Raji (cell line): ENCODE results near the gene SEMA3A.

Experiments used
- POLR2A ChIP-seq: IDR thresholded peaks from 2 replicates; pipeline ENCODE4 v1.6.1; 2011; ENCODE audit warnings: low read depth, low read length, control low read depth; ENCODE audit not compliant: insufficient read depth

The SEMA3A gene

DNA sequence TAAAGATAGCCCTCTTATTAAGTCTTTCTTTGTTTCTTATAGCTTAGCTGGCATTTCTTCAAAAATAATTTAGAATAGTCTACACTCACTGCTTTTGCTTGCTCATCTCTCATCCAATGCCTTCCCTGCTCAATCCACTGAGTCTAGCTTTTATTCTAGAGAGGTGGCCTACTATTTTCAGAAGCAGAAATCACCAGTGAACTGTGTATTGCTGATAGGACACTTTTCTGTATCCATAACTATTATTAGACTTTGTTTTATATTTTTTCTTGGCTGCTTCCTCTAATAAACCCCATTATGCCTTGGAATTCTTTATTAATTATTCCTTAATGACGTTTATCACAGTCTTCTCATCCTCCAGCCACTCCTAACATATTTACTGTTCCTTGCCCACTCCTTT is 206.8 kb downstream of the SEMA3A start:
- no peak for TF ChIP-seq POLR2A

DNA sequence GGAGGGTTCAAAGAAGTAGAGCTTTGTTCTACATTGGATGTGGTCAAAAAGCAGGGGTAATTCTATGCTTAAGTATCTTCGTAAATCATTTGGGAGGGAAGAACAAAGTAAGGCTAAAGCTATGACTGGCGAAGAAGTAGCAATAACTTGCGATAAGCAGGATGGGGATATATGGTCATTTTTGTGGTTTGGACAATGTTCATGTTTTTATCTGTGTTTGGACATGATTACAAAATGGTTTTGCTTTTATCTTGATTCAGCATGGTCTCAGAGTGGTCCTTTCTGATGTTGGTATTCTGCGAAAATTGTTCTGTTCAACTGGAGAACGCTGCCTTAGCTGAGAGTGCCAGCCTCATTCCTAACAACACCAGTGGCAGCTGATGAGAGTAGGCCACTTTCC is 208.8 kb downstream of the SEMA3A start:
- no peak for TF ChIP-seq POLR2A

DNA sequence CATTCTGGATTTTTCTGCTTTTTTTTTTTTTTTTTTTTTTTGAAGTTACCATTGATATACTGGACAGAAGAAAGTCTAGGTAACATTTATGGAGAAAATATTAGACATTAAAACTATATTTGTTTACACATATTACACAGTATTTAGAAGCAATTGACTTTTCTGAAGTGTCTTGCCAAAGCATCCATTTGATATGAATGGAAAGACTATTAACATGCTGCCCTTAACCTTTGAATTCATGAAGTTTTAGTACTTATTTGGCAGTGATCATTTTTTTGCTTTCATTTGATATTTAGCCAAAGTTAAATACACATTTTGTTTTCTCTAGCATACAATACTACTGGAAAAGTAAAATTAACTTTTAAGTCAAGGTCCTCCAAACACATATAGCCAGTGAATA is 210.0 kb downstream of the SEMA3A start:
- no peak for TF ChIP-seq POLR2A

DNA sequence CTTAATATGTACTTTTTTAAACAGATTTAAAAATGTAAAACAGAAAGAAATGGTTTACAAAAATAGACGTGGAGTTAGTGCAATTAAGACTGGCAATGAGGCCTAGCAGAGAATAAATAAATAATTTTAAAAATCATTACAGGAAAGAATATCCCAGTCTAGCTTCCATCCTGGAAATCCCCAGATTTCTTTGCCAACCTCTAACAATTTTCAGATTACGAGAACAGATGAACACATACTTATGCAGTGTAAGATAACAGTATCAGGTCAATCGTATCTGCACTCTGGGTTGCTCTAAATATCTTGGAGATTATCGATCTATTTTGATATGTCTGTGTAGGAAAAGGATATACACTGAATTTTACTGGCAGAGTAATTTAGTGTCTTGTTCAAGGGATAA is 210.5 kb downstream of the SEMA3A start:
- no peak for TF ChIP-seq POLR2A

DNA sequence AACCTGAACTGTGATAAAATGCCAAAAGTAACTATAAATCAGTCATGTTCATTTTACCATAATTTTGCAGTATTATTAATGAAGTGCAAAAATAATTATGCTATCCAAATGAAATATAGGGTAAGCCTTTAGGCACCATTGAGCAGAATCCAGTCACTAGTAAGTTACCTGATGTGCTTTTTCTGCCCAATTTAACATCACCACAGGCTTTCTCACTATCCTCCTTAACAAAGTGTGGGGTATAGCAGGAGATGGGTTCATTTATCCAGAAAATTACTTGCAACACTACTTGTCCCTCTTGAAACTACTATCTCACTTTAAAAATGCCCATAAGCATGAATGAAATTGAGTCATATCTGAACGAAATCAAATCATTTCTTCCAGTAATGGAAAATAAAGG is 211.0 kb downstream of the SEMA3A start:
- no peak for TF ChIP-seq POLR2A

DNA sequence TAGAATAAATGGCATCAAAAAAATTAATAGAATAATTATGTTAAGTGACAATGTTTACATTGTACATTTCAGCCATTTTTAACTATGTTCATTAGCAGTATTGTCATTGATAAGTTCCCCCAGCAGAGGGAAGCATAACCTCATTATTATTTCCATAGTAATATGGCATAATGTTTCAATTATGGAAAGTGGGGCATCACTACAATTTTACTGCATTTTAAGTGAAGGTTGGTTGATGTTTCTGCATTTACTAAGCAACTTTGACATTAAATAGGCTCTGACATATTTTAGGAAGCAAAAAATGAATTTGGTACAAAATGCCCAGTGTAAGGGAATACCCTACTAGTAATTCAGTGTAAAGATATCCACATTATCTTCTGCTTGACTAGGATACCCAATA is 218.3 kb downstream of the SEMA3A start:
- no peak for TF ChIP-seq POLR2A

DNA sequence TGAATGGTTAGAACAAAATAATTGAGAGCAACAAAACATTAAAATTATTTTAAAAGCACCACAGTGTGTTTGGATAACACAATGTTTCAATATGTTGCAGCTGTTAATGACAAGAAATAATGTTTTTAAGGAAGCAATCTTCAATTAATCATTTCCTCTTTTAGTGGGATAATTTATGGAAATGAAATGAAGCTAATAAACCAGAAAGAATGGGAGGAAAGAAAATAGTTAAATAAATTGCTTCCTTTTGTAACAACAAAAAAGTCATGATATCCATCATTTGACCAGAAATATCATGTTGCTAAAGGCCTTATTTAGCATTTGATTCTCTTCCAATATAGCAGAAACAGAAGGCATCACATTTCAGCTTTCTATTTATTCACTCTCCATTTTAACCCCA is 224.5 kb downstream of the SEMA3A start:
- no peak for TF ChIP-seq POLR2A

DNA sequence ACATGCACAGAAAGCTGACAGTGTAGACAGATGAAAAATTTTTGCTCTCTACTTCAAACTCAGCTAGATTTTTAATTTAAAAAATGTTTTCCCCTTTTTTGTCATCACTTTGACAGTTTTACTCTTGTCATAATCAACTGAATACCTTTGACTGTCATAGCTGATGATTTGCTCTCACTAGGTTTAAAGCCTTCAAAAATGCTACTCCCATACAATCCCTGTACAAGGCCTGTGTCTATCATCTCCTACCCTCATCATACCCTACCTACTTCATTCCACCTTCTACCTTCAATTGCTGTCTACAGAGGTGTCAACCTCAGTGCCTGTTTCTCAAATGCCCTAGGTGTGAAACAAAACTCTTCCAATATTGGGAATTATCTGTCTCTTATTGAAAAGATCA is 230.3 kb downstream of the SEMA3A start:
- TF ChIP-seq POLR2A: no peak

DNA sequence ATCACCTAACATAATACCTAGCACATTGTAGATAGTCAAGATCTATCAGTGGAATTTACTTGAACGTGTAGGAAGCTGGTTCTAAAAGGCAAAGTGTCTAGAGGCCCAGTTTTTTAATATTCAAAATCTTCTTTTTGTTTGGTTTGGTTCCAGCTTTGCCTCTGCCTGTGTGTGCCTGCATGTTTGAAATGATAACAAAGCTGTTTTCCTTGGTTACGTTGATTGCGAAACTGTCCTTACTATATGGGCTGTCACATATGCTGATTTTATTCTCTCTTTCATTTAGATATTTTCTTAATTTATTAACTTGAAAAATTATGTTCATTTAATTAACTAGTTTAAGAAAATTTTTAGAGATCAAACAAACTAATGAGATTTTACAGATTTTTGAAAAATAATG is 237.3 kb downstream of the SEMA3A start:
- TF ChIP-seq POLR2A: no peak

DNA sequence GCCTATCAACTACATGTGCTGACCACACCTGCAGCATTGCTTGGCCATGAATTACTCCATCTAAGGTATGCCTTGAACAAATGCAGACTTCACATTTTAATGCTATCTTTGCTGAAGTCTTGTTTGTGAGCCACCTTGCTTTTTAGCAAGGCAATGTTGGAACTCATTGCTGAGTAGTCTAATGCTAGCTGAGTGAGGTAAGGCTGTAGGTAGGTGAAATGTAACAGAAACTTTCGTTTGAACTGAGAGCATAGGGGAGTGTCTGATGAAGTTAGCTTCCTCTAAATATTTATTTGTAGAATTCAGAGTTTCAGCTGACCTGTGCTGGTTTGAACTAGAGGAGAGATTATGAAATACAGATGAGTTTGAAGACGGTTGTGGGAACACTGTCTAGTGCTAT is 238.5 kb downstream of the SEMA3A start:
- TF ChIP-seq POLR2A: no peak

DNA sequence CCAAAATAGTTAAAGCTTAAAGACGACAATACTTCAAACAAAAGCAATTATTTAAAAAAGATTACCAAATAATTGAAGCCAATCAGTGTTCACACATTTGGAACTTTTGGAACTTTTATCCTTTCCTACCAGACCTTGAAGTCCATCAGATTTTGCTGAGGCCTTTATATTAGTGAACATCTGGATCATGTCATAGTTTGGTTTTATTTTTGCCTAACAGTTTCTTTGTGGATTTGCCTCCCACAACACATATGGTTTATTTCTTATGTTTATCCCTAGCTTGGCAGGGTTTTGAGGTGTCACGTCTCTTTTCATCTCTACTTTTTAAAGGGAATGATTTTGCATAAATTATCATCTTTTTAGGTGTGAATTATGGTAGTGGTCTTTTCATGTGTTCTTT is 242.4 kb downstream of the SEMA3A start:
- no peak for TF ChIP-seq POLR2A

DNA sequence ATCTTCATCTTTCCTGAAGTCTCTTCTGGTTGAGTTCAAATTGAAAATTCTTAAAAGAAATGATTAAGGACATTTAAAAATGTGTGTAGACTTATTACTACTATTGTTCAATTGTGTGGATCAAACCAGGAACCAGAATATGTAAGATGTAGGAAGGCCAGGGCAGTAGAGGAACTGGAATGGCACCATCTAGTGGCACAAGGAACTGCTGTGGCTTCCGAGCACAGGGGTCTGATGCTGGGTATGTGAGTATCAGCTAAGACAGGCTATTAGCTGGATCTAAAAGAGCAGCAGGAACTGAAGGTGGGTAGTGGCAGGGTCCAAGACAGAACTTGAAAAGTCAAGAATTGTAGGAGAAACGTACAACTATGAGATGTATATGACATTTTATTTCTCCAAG is 247.3 kb downstream of the SEMA3A start:
- no peak for TF ChIP-seq POLR2A

DNA sequence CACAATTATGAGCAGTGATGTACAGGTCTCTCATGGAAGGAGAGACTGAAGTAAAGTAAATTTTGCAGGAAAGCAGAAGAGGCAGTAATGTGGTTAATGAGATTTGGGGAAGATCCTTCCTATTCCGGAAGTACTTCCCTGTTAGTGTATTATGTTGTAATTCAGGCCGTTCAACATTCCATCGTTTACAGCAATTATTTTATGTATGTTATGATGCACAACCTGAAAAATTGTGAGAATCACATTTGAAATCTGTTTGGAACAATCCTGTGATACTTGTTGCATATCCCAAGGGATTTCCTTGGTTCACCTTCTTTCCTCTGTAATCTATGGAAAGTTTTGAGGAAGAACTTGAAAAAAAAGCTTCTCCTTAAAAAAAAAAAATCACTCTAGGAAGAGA is 247.8 kb downstream of the SEMA3A start:
- TF ChIP-seq POLR2A: no peak

DNA sequence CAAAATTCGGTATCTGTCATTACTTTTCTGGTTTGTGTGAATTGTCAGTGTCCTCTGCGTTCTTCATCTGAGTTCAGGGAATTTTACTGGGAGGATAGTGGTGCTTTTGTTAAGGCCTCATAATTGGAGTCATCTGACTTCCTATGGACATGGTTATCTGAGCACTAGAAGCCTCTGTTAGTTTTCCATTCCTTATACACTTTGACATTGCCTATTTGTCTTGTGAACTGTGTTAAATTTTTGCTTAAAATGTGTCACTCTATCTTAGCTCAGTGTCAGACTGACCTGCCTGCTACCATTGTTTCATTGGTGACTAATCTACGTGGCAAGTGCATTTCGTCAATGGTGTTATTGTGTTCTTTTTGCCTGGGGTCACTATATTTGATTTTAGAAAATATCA is 253.3 kb downstream of the SEMA3A start:
- TF ChIP-seq POLR2A: no peak

DNA sequence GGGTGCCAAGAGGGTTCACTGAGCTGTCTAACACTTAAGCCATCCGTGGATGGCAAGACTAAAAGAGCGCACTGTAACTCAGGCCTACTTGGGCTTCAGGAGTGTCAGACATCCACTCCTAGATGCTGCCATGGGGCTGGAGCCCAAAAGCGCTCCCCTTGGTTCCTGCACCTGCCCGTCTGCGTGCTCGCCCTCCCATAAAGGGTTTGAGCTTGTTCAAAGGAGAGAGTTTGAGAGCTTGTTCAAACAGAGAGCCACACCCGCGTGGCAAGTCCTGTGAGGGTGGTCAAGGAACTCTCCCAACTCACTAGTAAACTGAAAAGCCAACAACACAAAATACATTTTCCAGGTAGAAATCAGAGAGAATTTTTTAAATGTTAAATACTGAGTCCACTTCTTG is 256.7 kb downstream of the SEMA3A start:
- no peak for TF ChIP-seq POLR2A

DNA sequence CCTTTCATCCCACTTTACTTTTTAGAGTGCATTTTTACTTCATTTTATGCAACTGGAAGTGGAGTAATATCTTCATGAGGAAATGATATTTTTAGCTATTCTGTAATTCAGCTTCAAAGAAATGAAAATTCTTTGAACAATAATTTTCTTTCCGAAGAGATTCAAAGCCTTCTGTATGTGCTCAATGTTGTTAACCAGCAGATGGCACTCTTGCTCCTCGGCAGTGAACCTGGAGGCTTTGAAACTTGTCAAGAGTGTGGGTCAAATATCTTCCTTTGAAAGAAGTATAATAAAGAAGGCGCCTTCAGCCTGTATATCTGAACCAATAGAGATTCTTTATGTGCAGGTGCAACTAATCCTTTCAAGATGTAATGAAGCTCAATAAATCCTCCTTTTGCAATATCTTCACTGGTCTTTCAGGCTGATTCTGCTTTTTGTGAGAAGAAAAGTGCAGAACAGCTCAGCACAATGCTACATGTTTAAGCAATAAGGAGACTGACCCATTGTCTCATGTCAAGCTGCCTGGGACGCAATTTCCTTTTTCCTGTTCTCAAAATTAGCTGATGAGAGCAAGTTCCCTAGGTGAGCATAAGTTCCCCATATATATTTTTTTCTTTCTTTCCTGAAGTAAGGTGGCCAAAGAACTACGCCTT is 258.4 kb downstream of the SEMA3A start:
- no peak for TF ChIP-seq POLR2A

DNA sequence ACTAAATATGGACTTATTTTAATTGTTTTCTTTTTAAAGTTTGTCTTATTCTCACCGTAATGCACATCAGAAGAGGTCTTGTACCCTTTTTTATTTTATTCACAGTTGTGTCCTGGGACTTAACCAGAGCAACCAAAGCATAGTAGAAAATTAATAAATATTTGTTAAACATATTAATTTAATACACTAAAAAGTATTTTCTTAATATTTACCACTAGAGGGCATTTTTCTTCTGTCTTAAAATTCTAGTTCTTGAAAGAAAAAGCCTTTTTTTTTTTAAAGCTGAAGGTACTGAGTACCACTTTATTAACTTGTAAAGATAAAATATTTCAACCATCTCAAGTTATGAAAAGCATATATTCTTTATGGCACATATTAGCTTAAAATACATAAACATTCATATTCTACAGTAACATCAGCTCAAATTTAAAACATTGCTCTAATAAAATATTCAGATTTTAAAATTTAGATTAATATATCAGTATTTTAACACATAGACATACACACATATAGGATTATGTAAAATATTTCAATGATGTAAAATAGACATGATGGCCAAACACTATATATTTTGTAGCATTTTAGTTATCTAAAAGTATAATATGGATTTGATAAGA is 260.4 kb downstream of the SEMA3A start:
- no peak for TF ChIP-seq POLR2A
